ENCODE results near the gene GALNT17.

Gene GALNT17

GRCh38 chr7:71264005-71264404 is 132.1 kb downstream of the GALNT17 start:
- TF ChIP-seq EZH2 (IDR thresholded peaks at IDR 0.05; ENCODE audit: borderline replicate concordance, low read depth, low read length, severe bottlenecking) (no peak), CTCF (IDR thresholded peaks at IDR 0.05; ENCODE audit: borderline replicate concordance, extremely low read depth, low read length, poor library complexity, severe bottlenecking) (no peak)
- Histone ChIP-seq H3K27ac (ENCODE audit: low read length) (no peak overlapping the region), H3K27me3 (ENCODE audit: insufficient read depth, low read length, poor library complexity) (no peaks in the 10 kb centered on the region), H3K36me3 (ENCODE audit: insufficient read depth, low read length) (no peaks in the 10 kb centered on the region), H2AFZ (ENCODE audit: low read depth, low read length) (no peak overlapping the region), H3K4me1 (ENCODE audit: insufficient read depth, low read length) (no peaks in the 10 kb centered on the region), H3K4me2 (ENCODE audit: insufficient read depth, low read length) (no peak overlapping the region), H3K9me3 (ENCODE audit: insufficient read depth, low read length, severe bottlenecking) (no peaks in the 10 kb centered on the region), H3K4me3 (ENCODE audit: low read depth in 1 of 2, low read length in 2 of 2) (no peak overlapping the region), H3K9ac (ENCODE audit: low read depth, low read length) (no peak overlapping the region), H4K20me1 (ENCODE audit: insufficient read depth, low read length) (no peaks in the 10 kb centered on the region), H3K79me2 (ENCODE audit: insufficient read depth, low read length) (no peaks in the 10 kb centered on the region)
- ATAC-seq (ENCODE audit: insufficient read depth, low read depth) (no peak), DNase-seq (no peak)

GRCh38 chr7:71266912-71267311 is 135.0 kb downstream of the GALNT17 start:
- H3K4me2 ChIP-seq (ENCODE audit: insufficient read depth, low read length) = no peak overlapping the region
- H3K4me1 ChIP-seq (ENCODE audit: insufficient read depth, low read length) = no peaks in the 10 kb centered on the region
- ATAC-seq (ENCODE audit: insufficient read depth, low read depth) = no peak

GRCh38 chr7:71267734-71268469 is 136.0 kb downstream of the GALNT17 start:
- no peaks in the 10 kb centered on the region for H3K79me2 ChIP-seq (ENCODE audit: insufficient read depth, low read length)
- H3K9ac ChIP-seq (ENCODE audit: low read depth, low read length) = no peak overlapping the region
- H2AFZ ChIP-seq (ENCODE audit: low read depth, low read length) = no peak overlapping the region
- no peak overlapping the region for H3K4me2 ChIP-seq (ENCODE audit: insufficient read depth, low read length)
- H3K27me3 ChIP-seq (ENCODE audit: insufficient read depth, low read length, poor library complexity) = no peaks in the 10 kb centered on the region
- H3K4me3 ChIP-seq (ENCODE audit: low read depth in 1 of 2, low read length in 2 of 2) = no peak overlapping the region
- no peaks in the 10 kb centered on the region for H3K9me3 ChIP-seq (ENCODE audit: insufficient read depth, low read length, severe bottlenecking)
- no peaks in the 10 kb centered on the region for H4K20me1 ChIP-seq (ENCODE audit: insufficient read depth, low read length)
- DNase-seq (no peak), ATAC-seq (ENCODE audit: insufficient read depth, low read depth) (no peak)
- no peak overlapping the region for H3K27ac ChIP-seq (ENCODE audit: low read length)
- H3K36me3 ChIP-seq (ENCODE audit: insufficient read depth, low read length) = no peaks in the 10 kb centered on the region
- no peak for TF ChIP-seq CTCF (IDR thresholded peaks at IDR 0.05; ENCODE audit: borderline replicate concordance, extremely low read depth, low read length, poor library complexity, severe bottlenecking)
- TF ChIP-seq EZH2 (IDR thresholded peaks at IDR 0.05; ENCODE audit: borderline replicate concordance, low read depth, low read length, severe bottlenecking) = no peak
- H3K4me1 ChIP-seq (ENCODE audit: insufficient read depth, low read length) = no peaks in the 10 kb centered on the region

More at GRCh38 chr7:71266912-71267311, 135.0 kb downstream of the GALNT17 start:
- Histone ChIP-seq H3K27ac (ENCODE audit: low read length) (no peak overlapping the region), H2AFZ (ENCODE audit: low read depth, low read length) (no peak overlapping the region), H3K79me2 (ENCODE audit: insufficient read depth, low read length) (no peaks in the 10 kb centered on the region), H3K9ac (ENCODE audit: low read depth, low read length) (no peak overlapping the region), H3K36me3 (ENCODE audit: insufficient read depth, low read length) (no peaks in the 10 kb centered on the region), H4K20me1 (ENCODE audit: insufficient read depth, low read length) (no peaks in the 10 kb centered on the region), H3K9me3 (ENCODE audit: insufficient read depth, low read length, severe bottlenecking) (no peaks in the 10 kb centered on the region), H3K27me3 (ENCODE audit: insufficient read depth, low read length, poor library complexity) (no peaks in the 10 kb centered on the region), H3K4me3 (ENCODE audit: low read depth in 1 of 2, low read length in 2 of 2) (no peak overlapping the region)
- TF ChIP-seq EZH2 (IDR thresholded peaks at IDR 0.05; ENCODE audit: borderline replicate concordance, low read depth, low read length, severe bottlenecking) (no peak), CTCF (IDR thresholded peaks at IDR 0.05; ENCODE audit: borderline replicate concordance, extremely low read depth, low read length, poor library complexity, severe bottlenecking) (no peak)
- DNase-seq = no peak

Data from DND-41 (cell line).